ENCODE results near the gene STAG3.

GRCh38 chr7:100148225-100148558 lies 29.5 kb upstream of the STAG3 start:
- TF ChIP-seq HDGF (IDR thresholded peaks at IDR 0.05; ENCODE audit: borderline replicate concordance) (no peak), BHLHE40 (IDR thresholded peaks at IDR 0.05; ENCODE audit: borderline replicate concordance) (no peak), SP1 (IDR thresholded peaks at IDR 0.05) (no peak), ELF4 (IDR thresholded peaks at IDR 0.05) (no peak), FOXK2 (IDR thresholded peaks at IDR 0.05) (no peak), CTBP1 (IDR thresholded peaks at IDR 0.05; ENCODE audit: borderline replicate concordance) (no peak), FOXM1 (IDR thresholded peaks at IDR 0.05; ENCODE audit: borderline replicate concordance) (no peak), SUZ12 (IDR thresholded peaks at IDR 0.05) (no peak), TARDBP (IDR thresholded peaks at IDR 0.05) (no peak)
